ENCODE measurements around the gene PRKX. TPM values are rescaled to one million over a fixed set of nuclear protein-coding genes. Genes with fewer than 3 reads are reported as not detected.

The PRKX gene
- total RNA-seq, 6 experiments from 2014 or later, result 8.2 to 12.2 (median 9.3) TPM

- Mint-ChIP-seq H3K4me1 (ENCODE audit: low read depth) (peaks cover 9% of the 10 kb centered on the region; the same call in 1 of the 2 replicates), H3K27ac (no peak overlapping the region), H3K9me3 (no peaks in the 10 kb centered on the region), H3K27me3 (ENCODE audit: insufficient read depth) (no peaks in the 10 kb centered on the region; the same call in 1 of the 2 replicates), H3K36me3 (ENCODE audit: low read depth) (no peaks in the 10 kb centered on the region), H3K4me3 (no peak overlapping the region)
- DNase-seq, result no peak
- TF ChIP-seq, protein P1, sequence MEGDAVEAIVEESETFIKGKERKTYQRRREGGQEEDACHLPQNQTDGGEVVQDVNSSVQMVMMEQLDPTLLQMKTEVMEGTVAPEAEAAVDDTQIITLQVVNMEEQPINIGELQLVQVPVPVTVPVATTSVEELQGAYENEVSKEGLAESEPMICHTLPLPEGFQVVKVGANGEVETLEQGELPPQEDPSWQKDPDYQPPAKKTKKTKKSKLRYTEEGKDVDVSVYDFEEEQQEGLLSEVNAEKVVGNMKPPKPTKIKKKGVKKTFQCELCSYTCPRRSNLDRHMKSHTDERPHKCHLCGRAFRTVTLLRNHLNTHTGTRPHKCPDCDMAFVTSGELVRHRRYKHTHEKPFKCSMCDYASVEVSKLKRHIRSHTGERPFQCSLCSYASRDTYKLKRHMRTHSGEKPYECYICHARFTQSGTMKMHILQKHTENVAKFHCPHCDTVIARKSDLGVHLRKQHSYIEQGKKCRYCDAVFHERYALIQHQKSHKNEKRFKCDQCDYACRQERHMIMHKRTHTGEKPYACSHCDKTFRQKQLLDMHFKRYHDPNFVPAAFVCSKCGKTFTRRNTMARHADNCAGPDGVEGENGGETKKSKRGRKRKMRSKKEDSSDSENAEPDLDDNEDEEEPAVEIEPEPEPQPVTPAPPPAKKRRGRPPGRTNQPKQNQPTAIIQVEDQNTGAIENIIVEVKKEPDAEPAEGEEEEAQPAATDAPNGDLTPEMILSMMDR (IDR thresholded peaks at IDR 0.05), result no peak
Observed at GRCh38 chrX:3599802-3600430, 113.5 kb downstream of the PRKX start.

DNA sequence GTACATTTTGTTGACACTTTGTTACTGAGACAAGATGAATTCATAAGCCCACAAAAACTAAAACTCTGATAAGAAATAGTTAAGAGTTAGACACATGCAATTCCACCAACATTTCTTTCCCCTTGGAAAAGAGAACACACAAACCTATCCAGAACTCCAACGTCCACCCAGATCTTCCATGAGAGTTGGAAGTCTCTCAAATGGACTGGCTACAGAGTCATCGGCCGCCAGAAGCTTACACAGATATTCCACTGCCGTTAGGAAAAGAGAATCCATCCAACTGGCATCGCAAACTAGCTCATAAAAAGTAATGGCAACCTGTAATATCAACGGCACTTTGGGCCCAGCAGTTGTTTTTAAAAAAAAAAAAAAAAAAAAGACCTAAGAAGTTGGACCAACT, 114.7 kb downstream of the PRKX start:
- no peak for DNase-seq
- no peak overlapping the region for H3K27ac Mint-ChIP-seq

DNA sequence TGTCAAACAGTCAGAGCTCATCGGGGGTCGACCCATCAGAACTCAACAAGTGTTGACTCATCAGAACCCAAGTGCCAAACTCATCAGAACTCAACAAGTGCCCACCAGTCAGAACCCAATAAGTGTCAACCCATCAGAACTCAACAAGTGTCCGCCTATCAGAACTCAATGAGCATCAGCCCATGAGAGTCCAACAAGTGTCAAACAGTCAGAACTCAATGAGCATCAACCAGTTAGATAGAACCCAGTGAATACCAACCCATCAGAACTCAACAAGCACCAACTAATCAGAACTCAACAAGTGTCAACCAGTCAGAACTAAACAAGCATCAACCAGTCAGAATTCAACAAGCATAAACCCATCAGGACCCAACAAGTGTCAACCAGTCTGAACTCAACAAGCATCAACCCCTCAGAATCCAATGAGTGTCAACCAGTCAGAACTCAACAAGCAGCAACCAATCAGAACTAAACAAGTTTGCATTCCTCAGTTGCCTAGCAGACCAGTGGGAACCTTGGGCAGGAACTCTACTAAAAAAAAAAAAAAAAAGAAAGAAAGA, 115.3 kb downstream of the PRKX start:
- H3K4me3 Mint-ChIP-seq, result no peak overlapping the region
- H3K4me1 Mint-ChIP-seq (ENCODE audit: low read depth), result peaks cover 9% of the 10 kb centered on the region; the same call in 1 of the 2 replicates
- H3K27me3 Mint-ChIP-seq (ENCODE audit: insufficient read depth), result no peaks in the 10 kb centered on the region; the same call in 1 of the 2 replicates
- TF ChIP-seq, protein P1 (IDR thresholded peaks at IDR 0.05), result no peak
- H3K36me3 Mint-ChIP-seq (ENCODE audit: low read depth), result no peaks in the 10 kb centered on the region
- no peak overlapping the region for H3K27ac Mint-ChIP-seq
- no peak for DNase-seq
- no peaks in the 10 kb centered on the region for H3K9me3 Mint-ChIP-seq

More for the DNA sequence above, 114.7 kb downstream of the PRKX start:
- Mint-ChIP-seq H3K9me3 (no peaks in the 10 kb centered on the region), H3K27me3 (ENCODE audit: insufficient read depth) (no peaks in the 10 kb centered on the region; the same call in 1 of the 2 replicates), H3K36me3 (ENCODE audit: low read depth) (no peaks in the 10 kb centered on the region), H3K4me3 (no peak overlapping the region), H3K4me1 (ENCODE audit: low read depth) (peaks cover 9% of the 10 kb centered on the region; the same call in 1 of the 2 replicates)
- TF ChIP-seq, protein P1 (IDR thresholded peaks at IDR 0.05), result no peak

DNA sequence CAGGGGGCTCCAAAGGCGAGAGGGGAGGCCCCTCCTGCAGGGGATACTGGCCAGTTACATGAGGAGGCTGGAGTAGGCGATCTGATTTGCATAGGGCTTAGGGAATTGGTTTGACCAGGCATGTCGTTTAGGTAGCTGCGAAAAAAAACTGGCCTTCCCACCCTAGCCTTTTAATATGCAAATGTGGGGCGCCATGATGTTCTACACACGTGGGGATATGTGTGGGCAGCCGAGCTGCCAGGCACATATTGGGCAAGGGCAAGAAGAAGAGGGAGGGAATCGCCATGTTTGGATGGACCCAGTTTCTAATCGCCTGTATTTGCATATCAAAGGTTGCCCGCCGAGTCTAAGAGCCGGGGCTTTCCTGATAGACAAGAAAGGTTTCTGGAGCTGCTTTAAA, 121.3 kb downstream of the PRKX start:
- no peak overlapping the region for H3K4me3 Mint-ChIP-seq
- no peaks in the 10 kb centered on the region for H3K27me3 Mint-ChIP-seq (ENCODE audit: insufficient read depth)
- no peaks in the 10 kb centered on the region for H3K4me1 Mint-ChIP-seq (ENCODE audit: low read depth)
- TF ChIP-seq, protein P1 (IDR thresholded peaks at IDR 0.05), result no peak
- H3K36me3 Mint-ChIP-seq (ENCODE audit: low read depth), result no peaks in the 10 kb centered on the region
- no peak for DNase-seq
- H3K27ac Mint-ChIP-seq, result no peak overlapping the region
- no peaks in the 10 kb centered on the region for H3K9me3 Mint-ChIP-seq

DNA sequence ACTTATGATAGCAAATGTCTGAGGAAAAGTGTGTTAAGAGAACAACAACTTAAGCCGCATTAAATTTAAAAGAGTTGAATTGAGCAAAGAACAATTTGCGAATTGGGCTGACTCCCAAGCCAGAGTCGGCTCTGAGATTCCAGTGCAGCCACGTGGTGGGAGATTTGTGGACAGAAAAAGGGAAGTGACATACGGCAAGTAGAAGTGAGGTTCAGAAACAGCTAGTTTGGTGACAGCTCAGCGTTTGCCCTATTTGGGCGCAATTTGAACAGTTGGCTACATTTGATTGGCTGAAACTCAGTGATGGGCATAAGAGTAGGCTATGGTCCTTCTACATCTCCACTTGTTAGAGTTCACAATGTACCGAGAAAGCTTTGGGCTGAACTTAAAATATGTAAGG, 124.0 kb downstream of the PRKX start:
- Mint-ChIP-seq H3K4me1 (ENCODE audit: low read depth) (no peaks in the 10 kb centered on the region), H3K27me3 (ENCODE audit: insufficient read depth) (no peaks in the 10 kb centered on the region), H3K36me3 (ENCODE audit: low read depth) (no peaks in the 10 kb centered on the region), H3K27ac (no peak overlapping the region), H3K4me3 (no peak overlapping the region), H3K9me3 (no peaks in the 10 kb centered on the region)
- TF ChIP-seq, protein P1 (IDR thresholded peaks at IDR 0.05), result no peak
- DNase-seq, result no peak

Data from HFFc6 (cell line).